K562 (cell line): ENCODE results near the gene MCL1. TPM values are rescaled to one million over a fixed set of nuclear protein-coding genes. Genes with fewer than 3 reads are reported as not detected.

Experiments
- ARNT ChIP-seq, 2 experiments: fragments of 450-650 bp; IDR thresholded peaks; 2 replicates each; pipeline ENCODE4 v1.6.1; 2016; ENCODE audit warnings: mild to moderate bottlenecking in 1 of 2
- DIDO1 ChIP-seq: fragments of 450-650 bp; IDR thresholded peaks from 2 replicates; pipeline ENCODE4 v1.6.1; 2016; ENCODE audit warnings: low read depth, missing biosample characterization, missing genetic modification characterization
- JUN ChIP-seq, 2 experiments: sonication (generic) in 1 of 2; formaldehyde crosslinking in 1 of 2; IDR thresholded peaks; 2 replicates each; pipeline versions ENCODE4 v1.6.1 to v1.8.0; 2012 to 2022; ENCODE audit warnings: borderline replicate concordance in 2 of 2, mild to moderate bottlenecking in 2 of 2, improper control_type of control experiment in 1 of 2, low read depth in 1 of 2, low read length in 1 of 2, missing genetic modification reagents in 1 of 2
- PHB2 ChIP-seq: fragments of 450-650 bp; IDR thresholded peaks from 2 replicates; pipeline ENCODE4 v1.6.1; 2017; ENCODE audit warnings: low read depth
- PRMT5 ChIP-seq: sonication (generic); formaldehyde crosslinking; IDR thresholded peaks from 2 replicates; pipeline ENCODE4 v1.5.0; 2020; ENCODE audit warnings: missing genetic modification reagents
- TEAD2 ChIP-seq: fragments of 450-650 bp; IDR thresholded peaks from 2 replicates; pipeline ENCODE4 v1.6.1; 2016; ENCODE audit warnings: missing genetic modification characterization, control low read depth, missing compliant biosample characterization
- ZNF253 ChIP-seq: fragments of 250-450 bp; sonication (Bioruptor Pico); conservative IDR thresholded peaks from 2 replicates; pipeline ENCODE4 v1.6.1; 2021; ENCODE audit warnings: mild to moderate bottlenecking
- polyA plus RNA-seq, 8 experiments: library from polyadenylated mRNA; depleted of rRNA in 4 of 8; stranded (reverse) in 5 of 8; unstranded in 3 of 8; fragments of >200 nt; fragmentation: Nextera tagmentation in 2 of 8; fragmentation: Illumina TruSeq in 1 of 8; extraction: Ambion mirVana in 2 of 8; extraction: Trizol in 1 of 8; gene quantifications; 2 replicates each; pipeline versions ENCODE4 v1.2.1 to v1.2.3, GENCODE V29; 2011 to 2014; ENCODE audit warnings: inconsistent platforms in 1 of 8, missing spikeins in 1 of 8
- total RNA-seq, 7 experiments: library from RNA; depleted of rRNA in 6 of 7; stranded (reverse); fragments of >200 nt in 6 of 7; fragmentation: Illumina TruSeq in 2 of 7; extraction: Trizol in 2 of 7; gene quantifications; 2 replicates each; pipeline versions ENCODE4 v1.2.1 to v1.2.3, GENCODE V29; 2011 to 2021; ENCODE audit warnings: low replicate concordance in 1 of 7
- TF ChIP-seq, protein P1 (sequence below): fragments of 250-450 bp; sonication (Bioruptor Pico); IDR thresholded peaks from 2 replicates; pipeline ENCODE4 v1.5.0; 2021
- TF ChIP-seq, protein P2 (sequence below), 2 experiments: IDR thresholded peaks in 1 of 2; conservative IDR thresholded peaks in 1 of 2; 2 replicates each; pipeline ENCODE4 v1.6.1; 2016; ENCODE audit warnings: low read depth in 2 of 2, mild to moderate bottlenecking in 1 of 2, missing compliant biosample characterization in 1 of 2, missing genetic modification characterization in 1 of 2, moderate library complexity in 1 of 2
- TF ChIP-seq, protein P3 (sequence below), 2 experiments: fragments of 450-650 bp in 1 of 2; IDR thresholded peaks; 2 replicates each; pipeline ENCODE4 v1.6.1; 2011 to 2017; ENCODE audit warnings: low read depth in 2 of 2, antibody characterized with exemption in 1 of 2, borderline replicate concordance in 1 of 2, low read length in 1 of 2, mild to moderate bottlenecking in 1 of 2, mixed read lengths in 1 of 2; ENCODE audit not compliant: control insufficient read depth in 1 of 2
- TF ChIP-seq, protein P4 (sequence below): fragments of 450-650 bp; IDR thresholded peaks from 2 replicates; pipeline ENCODE4 v1.6.1; 2018; ENCODE audit not compliant: partially characterized antibody

The MCL1 gene
- total and polyA plus RNA-seq, 9 of the 15 experiments (the other 6 are each of a cell fraction or from before 2014, with no cell fraction given), result 27.1 to 224 (median 138) TPM

DNA sequence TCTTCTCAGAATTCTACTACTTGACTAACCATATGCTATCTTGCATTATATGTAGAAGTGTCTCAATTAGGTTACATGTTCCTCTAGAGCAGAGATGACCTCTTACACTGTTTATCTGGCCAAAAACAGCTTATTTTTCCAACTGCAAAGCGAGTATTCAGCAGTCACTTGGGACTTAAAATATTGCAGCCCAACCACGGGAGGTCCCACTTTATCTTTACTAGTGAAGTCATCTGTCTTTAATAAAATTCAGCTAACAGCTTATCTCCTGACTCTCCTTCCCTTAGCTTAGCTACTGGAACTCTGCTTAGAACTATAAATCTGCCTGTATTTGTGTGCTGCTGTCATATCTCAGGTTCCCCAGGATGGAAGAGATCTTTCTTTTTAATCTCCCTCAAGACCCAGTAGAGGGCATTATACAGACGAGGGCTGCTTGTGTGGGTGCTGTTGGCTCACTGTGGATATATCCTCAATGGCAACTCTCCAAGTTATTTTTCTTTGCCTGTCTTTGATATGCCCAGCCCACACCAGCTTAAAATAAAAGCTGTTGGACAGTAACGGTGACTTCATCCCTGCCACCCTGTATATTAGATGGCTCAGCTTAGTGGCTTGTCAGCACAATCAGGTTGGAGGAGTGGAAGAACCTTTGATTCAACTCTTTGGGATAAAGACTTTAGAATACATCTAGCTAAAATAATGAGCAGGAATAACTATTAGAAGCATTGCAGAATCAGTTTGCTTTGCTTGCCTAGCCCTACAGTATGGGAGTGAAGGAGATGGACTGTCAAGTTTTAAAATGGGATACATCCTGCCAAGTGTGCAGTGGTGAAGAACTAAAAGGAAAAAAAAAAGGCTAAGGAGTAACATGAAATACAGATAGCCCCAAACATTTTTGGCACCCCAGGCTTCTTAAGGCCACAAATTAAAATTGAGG lies 40.4 kb upstream of the MCL1 start (continued):
- TF ChIP-seq, protein P1, sequence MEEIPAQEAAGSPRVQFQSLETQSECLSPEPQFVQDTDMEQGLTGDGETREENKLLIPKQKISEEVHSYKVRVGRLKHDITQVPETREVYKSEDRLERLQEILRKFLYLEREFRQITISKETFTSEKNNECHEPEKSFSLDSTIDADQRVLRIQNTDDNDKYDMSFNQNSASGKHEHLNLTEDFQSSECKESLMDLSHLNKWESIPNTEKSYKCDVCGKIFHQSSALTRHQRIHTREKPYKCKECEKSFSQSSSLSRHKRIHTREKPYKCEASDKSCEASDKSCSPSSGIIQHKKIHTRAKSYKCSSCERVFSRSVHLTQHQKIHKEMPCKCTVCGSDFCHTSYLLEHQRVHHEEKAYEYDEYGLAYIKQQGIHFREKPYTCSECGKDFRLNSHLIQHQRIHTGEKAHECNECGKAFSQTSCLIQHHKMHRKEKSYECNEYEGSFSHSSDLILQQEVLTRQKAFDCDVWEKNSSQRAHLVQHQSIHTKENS (CRISPR knock-in tag), result no peak
- TF ChIP-seq, protein P2, sequence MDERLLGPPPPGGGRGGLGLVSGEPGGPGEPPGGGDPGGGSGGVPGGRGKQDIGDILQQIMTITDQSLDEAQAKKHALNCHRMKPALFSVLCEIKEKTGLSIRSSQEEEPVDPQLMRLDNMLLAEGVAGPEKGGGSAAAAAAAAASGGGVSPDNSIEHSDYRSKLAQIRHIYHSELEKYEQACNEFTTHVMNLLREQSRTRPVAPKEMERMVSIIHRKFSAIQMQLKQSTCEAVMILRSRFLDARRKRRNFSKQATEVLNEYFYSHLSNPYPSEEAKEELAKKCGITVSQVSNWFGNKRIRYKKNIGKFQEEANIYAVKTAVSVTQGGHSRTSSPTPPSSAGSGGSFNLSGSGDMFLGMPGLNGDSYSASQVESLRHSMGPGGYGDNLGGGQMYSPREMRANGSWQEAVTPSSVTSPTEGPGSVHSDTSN (CRISPR knock-in tag; IDR thresholded peaks at IDR 0.05; ENCODE audit: low read depth), result peak; percentile 66
- TF ChIP-seq, protein P2 (tag; conservative IDR thresholded peaks at IDR 0.05; ENCODE audit: low read depth), result peak; percentile 98
- no peak for TF ChIP-seq PRMT5 (CRISPR knock-in tag)
- TF ChIP-seq, protein P3, sequence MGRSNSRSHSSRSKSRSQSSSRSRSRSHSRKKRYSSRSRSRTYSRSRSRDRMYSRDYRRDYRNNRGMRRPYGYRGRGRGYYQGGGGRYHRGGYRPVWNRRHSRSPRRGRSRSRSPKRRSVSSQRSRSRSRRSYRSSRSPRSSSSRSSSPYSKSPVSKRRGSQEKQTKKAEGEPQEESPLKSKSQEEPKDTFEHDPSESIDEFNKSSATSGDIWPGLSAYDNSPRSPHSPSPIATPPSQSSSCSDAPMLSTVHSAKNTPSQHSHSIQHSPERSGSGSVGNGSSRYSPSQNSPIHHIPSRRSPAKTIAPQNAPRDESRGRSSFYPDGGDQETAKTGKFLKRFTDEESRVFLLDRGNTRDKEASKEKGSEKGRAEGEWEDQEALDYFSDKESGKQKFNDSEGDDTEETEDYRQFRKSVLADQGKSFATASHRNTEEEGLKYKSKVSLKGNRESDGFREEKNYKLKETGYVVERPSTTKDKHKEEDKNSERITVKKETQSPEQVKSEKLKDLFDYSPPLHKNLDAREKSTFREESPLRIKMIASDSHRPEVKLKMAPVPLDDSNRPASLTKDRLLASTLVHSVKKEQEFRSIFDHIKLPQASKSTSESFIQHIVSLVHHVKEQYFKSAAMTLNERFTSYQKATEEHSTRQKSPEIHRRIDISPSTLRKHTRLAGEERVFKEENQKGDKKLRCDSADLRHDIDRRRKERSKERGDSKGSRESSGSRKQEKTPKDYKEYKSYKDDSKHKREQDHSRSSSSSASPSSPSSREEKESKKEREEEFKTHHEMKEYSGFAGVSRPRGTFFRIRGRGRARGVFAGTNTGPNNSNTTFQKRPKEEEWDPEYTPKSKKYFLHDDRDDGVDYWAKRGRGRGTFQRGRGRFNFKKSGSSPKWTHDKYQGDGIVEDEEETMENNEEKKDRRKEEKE (IDR thresholded peaks at IDR 0.05; ENCODE audit: borderline replicate concordance in 1 of 2, control insufficient read depth in 1 of 2, low read depth in 2 of 2, low read length in 1 of 2), result 0 out of 4 replicates have a peak, but pooled peaks of 1 of the 2 experiments have one; percentile 80
- no peak for TF ChIP-seq ZNF253 (CRISPR knock-in tag)
- peak; percentile 83 to 92 for TF ChIP-seq ARNT (IDR thresholded peaks at IDR 0.05)
- no peak for TF ChIP-seq DIDO1 (tag)
- TF ChIP-seq JUN (IDR thresholded peaks at IDR 0.05; ENCODE audit: borderline replicate concordance, low read depth, low read length), result peak; percentile 23; the same call in 1 of the 2 replicates
- TF ChIP-seq JUN (CRISPR knock-in tag; IDR thresholded peaks at IDR 0.05; ENCODE audit: borderline replicate concordance), result no peak
- no peak for TF ChIP-seq TEAD2 (tag)
- TF ChIP-seq PHB2, result peak; percentile 35; the same call in 1 of the 2 replicates
- TF ChIP-seq, protein P4, sequence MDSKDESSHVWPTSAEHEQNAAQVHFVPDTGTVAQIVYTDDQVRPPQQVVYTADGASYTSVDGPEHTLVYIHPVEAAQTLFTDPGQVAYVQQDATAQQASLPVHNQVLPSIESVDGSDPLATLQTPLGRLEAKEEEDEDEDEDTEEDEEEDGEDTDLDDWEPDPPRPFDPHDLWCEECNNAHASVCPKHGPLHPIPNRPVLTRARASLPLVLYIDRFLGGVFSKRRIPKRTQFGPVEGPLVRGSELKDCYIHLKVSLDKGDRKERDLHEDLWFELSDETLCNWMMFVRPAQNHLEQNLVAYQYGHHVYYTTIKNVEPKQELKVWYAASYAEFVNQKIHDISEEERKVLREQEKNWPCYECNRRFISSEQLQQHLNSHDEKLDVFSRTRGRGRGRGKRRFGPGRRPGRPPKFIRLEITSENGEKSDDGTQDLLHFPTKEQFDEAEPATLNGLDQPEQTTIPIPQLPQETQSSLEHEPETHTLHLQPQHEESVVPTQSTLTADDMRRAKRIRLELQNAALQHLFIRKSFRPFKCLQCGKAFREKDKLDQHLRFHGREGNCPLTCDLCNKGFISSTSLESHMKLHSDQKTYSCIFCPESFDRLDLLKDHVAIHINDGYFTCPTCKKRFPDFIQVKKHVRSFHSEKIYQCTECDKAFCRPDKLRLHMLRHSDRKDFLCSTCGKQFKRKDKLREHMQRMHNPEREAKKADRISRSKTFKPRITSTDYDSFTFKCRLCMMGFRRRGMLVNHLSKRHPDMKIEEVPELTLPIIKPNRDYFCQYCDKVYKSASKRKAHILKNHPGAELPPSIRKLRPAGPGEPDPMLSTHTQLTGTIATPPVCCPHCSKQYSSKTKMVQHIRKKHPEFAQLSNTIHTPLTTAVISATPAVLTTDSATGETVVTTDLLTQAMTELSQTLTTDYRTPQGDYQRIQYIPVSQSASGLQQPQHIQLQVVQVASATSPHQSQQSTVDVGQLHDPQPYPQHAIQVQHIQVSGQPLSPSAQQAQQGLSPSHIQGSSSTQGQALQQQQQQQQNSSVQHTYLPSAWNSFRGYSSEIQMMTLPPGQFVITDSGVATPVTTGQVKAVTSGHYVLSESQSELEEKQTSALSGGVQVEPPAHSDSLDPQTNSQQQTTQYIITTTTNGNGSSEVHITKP, result no peak
